ENCODE measurements around the gene NPTXR. TPM values are rescaled to one million over a fixed set of nuclear protein-coding genes. Genes with fewer than 3 reads are reported as not detected.

Gene NPTXR
- total and polyA plus RNA-seq, 8 donors, result 0.46 to 19.6 (median 2.3) TPM

DNA sequence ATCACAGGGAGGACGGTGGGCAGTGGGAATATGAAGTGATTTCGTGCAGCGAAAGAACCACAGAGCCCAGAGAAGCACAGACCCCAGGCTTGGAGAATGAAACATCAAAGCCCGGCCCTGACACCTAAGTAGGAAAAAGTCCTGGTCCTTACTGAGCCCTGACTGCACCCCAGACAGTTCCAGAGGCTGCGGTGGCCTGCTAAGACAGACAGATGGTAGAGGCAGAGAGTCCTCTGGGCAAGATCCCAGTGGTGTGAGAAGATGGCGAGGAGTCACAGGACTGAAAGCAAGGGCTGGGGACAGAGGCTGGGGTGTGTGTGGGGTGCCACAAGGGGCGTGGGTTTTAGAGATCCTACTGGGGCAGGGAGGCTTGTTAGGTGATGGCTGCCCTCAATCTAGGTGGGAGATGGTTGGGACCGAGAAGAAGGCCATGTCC, 24.5 kb upstream of the NPTXR start:
- Histone ChIP-seq H3K9me3 (no peaks in the 10 kb centered on the region), H3K4me1 (peaks cover 58 to 88% (median 71%) of the 10 kb centered on the region in 4 donors), H3K4me3 (no peak overlapping the region), H3K27ac (peak overlapping the region in 1 of 5 donors; percentile 35), H3K36me3 (peaks cover 28 to 47% (median 46%) of the 10 kb centered on the region in 4 donors), H3K27me3 (no peaks in the 10 kb centered on the region)
- intact Hi-C loops (cut with DNase I; ENCODE audit: low total_unique reads), result loop anchor here (5.0 to 10.0 kb wide), 2 partner anchors 136 to 254 kb away; no protein-coding TSS in a partner anchor
- TF ChIP-seq CTCF (IDR thresholded peaks at IDR 0.05) (no peak), POLR2A (IDR thresholded peaks at IDR 0.05) (no peak), POLR2AphosphoS5 (IDR thresholded peaks at IDR 0.05) (no peak), EP300 (IDR thresholded peaks at IDR 0.05) (no peak)
- 85 to 92% (median 91%) methylated on average over 8 of the region's 8 CpGs for WGBS, 5 donors
- DNase-seq, result no peak

DNA sequence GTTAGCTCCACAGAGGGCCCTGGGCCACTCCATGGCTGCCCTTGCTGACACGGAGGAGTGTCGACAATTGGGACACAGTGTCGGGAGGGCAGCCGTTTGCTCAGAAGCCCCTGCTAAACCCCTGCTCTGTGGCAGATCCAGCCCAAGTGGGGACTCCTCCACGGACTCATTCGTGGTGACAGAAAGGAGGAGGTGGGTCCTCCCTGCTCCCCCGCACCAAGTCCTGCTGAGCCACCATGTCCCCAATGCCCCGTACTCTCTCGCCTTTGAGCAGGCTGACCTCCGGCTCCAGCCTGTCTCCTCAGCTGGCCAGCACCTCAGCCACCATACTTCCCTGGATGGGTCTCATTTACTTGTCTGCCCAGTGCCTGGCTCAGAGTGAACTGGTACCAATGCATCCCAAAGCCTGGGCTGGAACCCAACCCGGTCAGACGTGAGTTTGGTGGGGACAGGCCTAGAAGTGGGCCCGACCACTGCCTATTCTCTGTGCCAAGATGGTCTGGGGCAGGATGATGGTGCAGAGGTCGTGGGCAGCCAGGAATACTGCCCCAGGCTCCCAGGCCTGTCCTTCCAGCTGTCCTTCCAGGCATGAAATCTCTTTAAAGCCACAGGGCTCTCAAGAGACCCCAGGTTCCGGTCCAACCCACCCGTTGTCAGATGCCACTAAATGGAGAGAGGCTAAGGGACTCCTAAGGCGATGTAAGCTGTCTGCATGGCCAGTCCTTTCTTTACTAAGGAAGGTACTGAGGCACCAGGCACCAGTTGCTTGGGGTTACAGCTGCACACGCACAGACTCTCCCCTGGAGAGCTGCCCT, 23.9 kb upstream of the NPTXR start:
- intact Hi-C loops (cut with DNase I; ENCODE audit: low total_unique reads), result loop anchor here (5.0 to 10.0 kb wide), 2 partner anchors 137 to 255 kb away; no protein-coding TSS in a partner anchor
- H3K36me3 ChIP-seq, result peaks cover 28 to 47% (median 46%) of the 10 kb centered on the region in 4 donors
- H3K9me3 ChIP-seq, result no peaks in the 10 kb centered on the region
- no peak for TF ChIP-seq EP300 (IDR thresholded peaks at IDR 0.05)
- TF ChIP-seq CTCF (IDR thresholded peaks at IDR 0.05), result no peak
- TF ChIP-seq POLR2AphosphoS5 (IDR thresholded peaks at IDR 0.05), result no peak
- no peak for TF ChIP-seq POLR2A (IDR thresholded peaks at IDR 0.05)
- 89 to 95% (median 94%) methylated on average over 15 to 18 of the region's 18 CpGs for WGBS, 5 donors
- H3K4me3 ChIP-seq, result no peak overlapping the region
- DNase-seq, result no peak
- no peaks in the 10 kb centered on the region for H3K27me3 ChIP-seq
- peaks cover 58 to 88% (median 75%) of the 10 kb centered on the region in 4 donors for H3K4me1 ChIP-seq
- H3K27ac ChIP-seq, result no peak overlapping the region

- H3K27me3 ChIP-seq, result no peaks in the 10 kb centered on the region
- TF ChIP-seq POLR2A (IDR thresholded peaks at IDR 0.05), result no peak
- no peak for TF ChIP-seq CTCF (IDR thresholded peaks at IDR 0.05)
- TF ChIP-seq POLR2AphosphoS5 (IDR thresholded peaks at IDR 0.05), result no peak
- TF ChIP-seq EP300 (IDR thresholded peaks at IDR 0.05), result no peak
Observed at GRCh38 chr22:38867124-38867455, 23.3 kb upstream of the NPTXR start.

DNA sequence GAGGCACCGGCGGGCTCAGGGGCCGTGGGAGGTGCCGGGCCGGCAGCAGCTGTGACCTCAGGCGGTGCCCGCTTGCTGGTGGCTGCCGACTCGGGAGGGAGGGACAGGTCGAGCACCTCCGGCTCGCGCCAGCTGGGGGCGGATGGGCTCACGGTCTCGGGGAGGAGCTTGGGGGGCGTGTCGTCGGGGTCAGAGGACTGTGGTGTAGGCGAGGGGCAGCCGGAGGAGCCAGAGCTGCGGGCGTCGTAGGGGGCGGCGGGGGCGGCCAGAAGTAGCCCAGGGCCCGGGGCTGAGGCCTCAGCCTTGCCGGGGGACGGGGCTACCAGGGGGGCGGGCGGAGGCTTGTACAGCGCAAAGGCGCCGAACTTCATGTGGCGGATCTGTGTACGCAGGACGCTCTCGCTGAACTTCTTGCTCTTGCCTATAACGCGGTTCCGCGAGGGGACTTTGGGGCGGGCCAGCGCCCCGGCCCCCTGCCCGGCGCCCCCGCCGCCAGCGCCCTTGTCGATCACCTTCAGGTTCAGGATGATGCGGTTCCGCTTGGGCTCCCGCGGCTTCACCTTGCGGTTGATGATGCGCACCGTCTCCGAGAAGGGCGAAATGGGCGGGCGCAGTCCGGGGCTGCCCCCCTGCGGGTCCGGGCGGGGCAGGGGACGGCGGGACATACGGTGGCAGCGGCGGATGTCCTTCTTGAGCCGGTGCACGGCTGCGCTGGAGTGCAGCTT, 22.7 kb upstream of the NPTXR start:
- H3K36me3 ChIP-seq, result peaks cover 28 to 47% (median 46%) of the 10 kb centered on the region in 4 donors
- H3K27ac ChIP-seq, result peak overlapping the region in 3 of 5 donors; percentile 59 to 80 (median 78)
- intact Hi-C loops (cut with DNase I; ENCODE audit: low total_unique reads), result loop anchor here (5.0 to 10.0 kb wide), 2 partner anchors 138 to 256 kb away; no protein-coding TSS in a partner anchor
- no peak overlapping the region for H3K4me3 ChIP-seq
- peak in 1 of 2 donors; percentile 69 for DNase-seq
- WGBS, 5 donors, result 74 to 86% (median 84%) methylated on average over 55 to 75 of the region's 75 CpGs
- no peaks in the 10 kb centered on the region for H3K9me3 ChIP-seq
- no peaks in the 10 kb centered on the region for H3K27me3 ChIP-seq
- no peak for TF ChIP-seq POLR2AphosphoS5 (IDR thresholded peaks at IDR 0.05)
- TF ChIP-seq EP300 (IDR thresholded peaks at IDR 0.05), result no peak
- TF ChIP-seq CTCF (IDR thresholded peaks at IDR 0.05), result no peak
- no peak for TF ChIP-seq POLR2A (IDR thresholded peaks at IDR 0.05)
- peaks cover 61 to 95% (median 81%) of the 10 kb centered on the region in 4 donors for H3K4me1 ChIP-seq

More at GRCh38 chr22:38867124-38867455, 23.3 kb upstream of the NPTXR start:
- Histone ChIP-seq H3K36me3 (peaks cover 28 to 47% (median 46%) of the 10 kb centered on the region in 4 donors), H3K4me3 (no peak overlapping the region), H3K4me1 (peaks cover 60 to 92% (median 79%) of the 10 kb centered on the region in 4 donors), H3K9me3 (no peaks in the 10 kb centered on the region), H3K27ac (no peak overlapping the region)
- no peak for DNase-seq
- WGBS, 5 donors, result 81 to 92% (median 86%) methylated on average over 5 to 13 of the region's 13 CpGs
- intact Hi-C loops (cut with DNase I; ENCODE audit: low total_unique reads), result loop anchor here (5.0 to 10.0 kb wide), 2 partner anchors 138 to 255 kb away; no protein-coding TSS in a partner anchor
